EL (cell line): Measurements from ENCODE around the gene ZFR2.
A peak's percentile ranks its signal among the peaks of the same experiment; 100 is the strongest.

Source experiments
- DNase-seq: peaks from one replicate; pipeline ENCODE4 v3.0.0-alpha.2; 2016

Gene ZFR2

DNA sequence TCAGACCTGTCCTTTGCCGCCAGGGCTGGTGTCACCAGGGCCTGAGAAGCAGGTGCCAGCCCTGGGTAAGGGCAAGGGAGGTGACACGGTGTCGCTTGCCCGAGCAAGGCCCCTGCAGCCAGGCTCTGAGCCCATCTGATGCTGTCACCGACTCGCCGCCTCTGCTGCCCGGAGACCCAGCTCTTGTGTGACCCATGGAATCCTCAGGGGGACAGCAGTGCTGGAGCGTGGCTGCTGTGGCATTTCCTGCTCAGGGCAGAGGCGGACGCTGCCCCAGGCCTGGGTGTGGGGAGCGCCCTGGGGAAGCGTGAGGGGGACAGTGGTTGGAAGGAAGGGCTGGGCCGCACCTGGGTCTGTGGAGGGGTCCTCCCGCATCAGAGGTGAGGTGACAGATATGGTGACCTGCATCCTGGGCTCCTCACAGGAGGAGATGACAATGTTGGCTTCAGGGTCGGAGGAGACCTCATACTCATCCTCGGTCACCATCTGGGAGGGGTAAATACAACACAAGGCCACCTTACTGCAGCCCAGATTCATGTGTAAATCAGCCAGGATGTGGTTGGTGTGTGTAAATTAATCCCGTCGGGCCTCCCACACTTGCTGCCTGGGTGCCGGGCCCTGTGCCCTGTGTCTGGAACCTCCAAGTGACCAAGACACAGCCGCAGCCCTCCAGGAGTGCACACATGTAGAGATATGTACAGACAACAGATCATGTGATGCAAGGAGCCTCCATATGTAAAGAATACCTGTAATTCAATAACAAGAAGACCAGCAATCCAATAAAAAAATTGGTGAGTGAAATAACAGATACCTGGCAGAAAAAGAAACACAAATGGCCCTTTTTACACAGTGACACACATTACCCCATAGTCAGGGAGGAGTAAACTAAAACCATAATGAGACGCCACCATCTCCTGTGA lies 55.1 kb downstream of the ZFR2 start:
- DNase-seq: no peak

- no peak for DNase-seq
Observed at GRCh38 chr19:3810708-3811355, 58.0 kb downstream of the ZFR2 start.

DNA sequence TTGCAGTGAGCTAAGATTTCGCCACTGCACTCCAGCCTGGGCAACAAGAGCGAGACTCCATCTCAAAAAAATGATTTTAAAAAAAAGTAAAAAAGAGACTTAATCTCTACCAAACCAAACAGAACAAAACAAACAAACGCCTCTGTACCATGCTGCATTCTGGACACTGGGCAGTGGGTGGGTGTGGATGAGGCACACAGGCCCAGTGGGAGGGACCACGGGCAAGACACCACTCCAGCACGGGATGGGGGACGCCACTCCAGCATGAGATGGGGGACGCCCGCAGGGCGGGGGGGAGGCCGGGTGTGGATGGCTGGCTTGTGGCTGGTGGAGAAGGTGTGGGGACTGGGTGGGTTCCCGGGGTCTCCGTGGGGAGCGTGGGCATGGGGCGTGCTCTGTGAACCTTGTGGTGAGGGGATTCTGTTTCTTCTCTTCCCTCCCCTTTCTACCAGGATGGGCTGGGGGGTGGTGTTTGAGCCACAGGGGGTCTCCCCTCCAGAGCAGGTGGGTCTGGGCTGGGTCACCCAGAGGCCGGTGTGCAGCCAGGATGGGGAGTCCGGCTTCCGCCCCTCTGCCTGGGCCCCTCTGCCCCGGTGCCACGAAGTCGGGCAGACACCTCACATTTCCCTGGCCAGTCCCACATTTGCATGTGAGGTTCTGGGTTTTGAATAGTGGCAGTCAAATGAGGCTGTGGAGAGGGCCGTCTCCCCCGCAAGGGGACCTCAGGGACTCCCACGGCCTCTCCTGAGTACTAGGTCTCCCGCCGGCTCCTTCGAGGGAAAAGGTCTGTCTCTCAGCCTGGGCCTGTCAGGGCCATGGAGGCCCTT lies 58.7 kb downstream of the ZFR2 start:
- DNase-seq: no peak

GRCh38 chr19:3808420-3809143 lies 60.3 kb downstream of the ZFR2 start:
- DNase-seq: no peak

GRCh38 chr19:3807574-3808354 lies 61.1 kb downstream of the ZFR2 start:
- no peak for DNase-seq

GRCh38 chr19:3807131-3807480 lies 61.7 kb downstream of the ZFR2 start:
- DNase-seq: no peak

DNA sequence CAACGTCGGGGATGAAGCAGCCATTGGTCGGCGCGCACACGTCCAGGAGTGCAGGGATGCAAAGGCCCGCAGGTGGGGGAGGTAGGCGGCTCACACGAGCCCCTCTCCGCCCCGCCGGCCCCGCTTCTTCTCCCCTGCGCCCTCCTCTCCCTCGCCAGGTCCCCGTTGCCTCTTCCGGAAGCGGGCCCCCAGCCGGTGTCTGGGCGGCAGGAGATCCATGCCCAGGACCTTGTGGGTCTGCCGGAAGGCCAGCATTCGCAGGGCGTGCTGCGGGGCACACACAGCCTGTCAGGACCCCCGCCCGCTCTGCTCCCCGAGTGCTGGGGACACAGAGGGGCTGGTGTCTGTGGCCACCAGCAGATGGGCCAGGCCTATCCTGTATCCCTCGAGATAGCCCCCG lies 63.0 kb downstream of the ZFR2 start:
- DNase-seq: no peak

GRCh38 chr19:3804429-3804828 lies 64.4 kb downstream of the ZFR2 start:
- DNase-seq: no peak

GRCh38 chr19:3803986-3804385 lies 64.9 kb downstream of the ZFR2 start:
- no peak for DNase-seq

GRCh38 chr19:3803114-3803888 lies 65.5 kb downstream of the ZFR2 start:
- DNase-seq: no peak

DNA sequence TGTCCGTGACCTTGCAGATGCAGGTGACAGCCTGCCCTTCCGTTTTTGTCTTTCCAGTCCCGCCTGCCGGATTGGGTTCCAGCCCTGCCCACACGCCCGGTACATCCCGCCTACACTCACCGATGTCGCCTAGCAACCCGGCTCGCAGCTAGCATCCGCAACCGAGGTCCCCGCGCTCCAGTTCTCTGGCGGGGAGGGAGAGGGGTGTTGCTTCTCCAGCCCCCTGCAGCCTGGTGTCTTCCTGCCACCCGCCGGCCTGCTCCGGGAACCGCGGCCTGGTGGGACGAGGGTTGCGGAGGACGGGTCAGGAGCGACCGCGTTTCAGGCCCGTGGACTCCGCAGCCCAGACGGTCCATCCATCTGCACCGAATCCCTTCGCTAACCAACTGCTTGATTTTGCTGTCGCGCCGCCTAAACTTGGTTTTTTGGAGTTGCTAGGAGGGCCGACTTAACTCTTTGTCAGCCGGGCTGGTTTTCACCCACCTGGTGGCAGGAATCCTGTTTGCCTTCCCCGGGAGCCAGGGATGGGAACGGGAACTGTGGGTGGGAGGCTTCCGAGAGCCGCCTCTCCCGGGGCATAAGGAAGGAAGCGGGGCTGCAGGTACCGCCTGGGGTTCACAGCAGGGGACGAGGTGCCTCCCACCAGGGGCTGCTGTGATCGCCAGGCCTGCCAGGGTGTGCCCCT lies 67.3 kb downstream of the ZFR2 start:
- DNase-seq: peak; percentile 12

GRCh38 chr19:3800996-3801395 lies 67.8 kb downstream of the ZFR2 start:
- DNase-seq: no peak

DNA sequence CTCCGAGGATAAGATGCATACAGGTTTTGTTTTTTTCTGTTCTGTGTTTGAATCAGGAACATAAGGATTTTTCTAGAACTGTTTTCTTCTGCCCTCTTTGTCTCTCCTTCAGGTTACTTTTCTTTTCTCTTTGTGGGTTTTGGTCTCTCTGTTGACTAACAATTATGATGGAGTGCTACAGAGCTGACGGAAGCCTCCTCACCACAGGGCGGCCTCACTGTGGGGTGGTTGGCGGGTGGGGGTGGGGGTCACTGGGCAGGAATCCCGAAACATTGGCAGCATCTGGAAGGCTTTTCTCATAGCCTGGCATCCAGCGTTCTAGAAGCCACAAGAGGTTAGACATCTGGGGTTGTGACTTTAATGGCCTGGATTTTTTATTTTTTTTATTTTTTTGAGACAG lies 70.7 kb downstream of the ZFR2 start:
- DNase-seq: no peak

GRCh38 chr19:3796358-3796757 lies 72.5 kb downstream of the ZFR2 start:
- DNase-seq: no peak

- no peak for DNase-seq
Observed at GRCh38 chr19:3793799-3794198, 75.0 kb downstream of the ZFR2 start.

- DNase-seq: no peak
Observed at GRCh38 chr19:3792114-3792513, 76.7 kb downstream of the ZFR2 start.

GRCh38 chr19:3790941-3791340 lies 77.9 kb downstream of the ZFR2 start:
- DNase-seq: no peak

GRCh38 chr19:3790209-3790734 lies 78.6 kb downstream of the ZFR2 start:
- DNase-seq: no peak

DNA sequence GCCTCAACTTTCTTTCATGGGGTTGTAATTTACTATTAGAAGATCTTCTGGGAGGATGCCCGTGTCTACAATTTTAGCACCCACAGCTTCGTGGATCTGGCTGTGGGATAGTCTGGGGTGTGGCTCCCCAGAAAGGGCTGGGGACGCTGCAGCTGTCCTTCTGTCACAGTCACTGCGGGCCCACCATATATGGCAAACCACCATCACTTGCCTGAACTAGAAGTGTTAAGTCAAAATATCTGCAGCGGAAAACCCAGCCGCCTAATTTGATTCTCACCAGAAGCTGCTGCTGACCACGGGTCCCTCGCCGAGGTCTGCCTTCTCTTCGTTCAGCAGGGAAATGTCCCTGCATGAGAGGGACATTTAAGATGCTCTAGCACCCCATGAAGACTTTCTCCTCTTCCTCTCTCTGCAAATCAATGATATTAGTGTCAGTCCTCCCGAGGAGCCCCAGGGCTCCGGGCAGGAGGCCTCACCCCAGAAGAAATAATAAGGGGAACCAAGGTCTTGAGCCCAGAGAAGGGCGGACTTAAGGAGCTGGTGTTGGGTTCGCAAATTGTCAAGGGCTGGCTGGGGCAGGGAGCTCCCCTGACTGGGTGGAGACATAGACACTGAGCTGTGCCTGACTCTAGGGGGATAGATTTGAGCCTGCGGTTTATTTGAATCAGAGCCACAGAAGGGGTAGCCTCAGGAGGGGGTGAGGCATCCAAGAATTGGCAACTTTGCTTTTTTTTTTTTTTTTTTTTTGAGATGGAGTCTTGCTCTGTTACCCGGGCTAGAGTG lies 79.7 kb downstream of the ZFR2 start:
- DNase-seq: no peak
